ENCODE measurements around the gene GABRE.

DNA sequence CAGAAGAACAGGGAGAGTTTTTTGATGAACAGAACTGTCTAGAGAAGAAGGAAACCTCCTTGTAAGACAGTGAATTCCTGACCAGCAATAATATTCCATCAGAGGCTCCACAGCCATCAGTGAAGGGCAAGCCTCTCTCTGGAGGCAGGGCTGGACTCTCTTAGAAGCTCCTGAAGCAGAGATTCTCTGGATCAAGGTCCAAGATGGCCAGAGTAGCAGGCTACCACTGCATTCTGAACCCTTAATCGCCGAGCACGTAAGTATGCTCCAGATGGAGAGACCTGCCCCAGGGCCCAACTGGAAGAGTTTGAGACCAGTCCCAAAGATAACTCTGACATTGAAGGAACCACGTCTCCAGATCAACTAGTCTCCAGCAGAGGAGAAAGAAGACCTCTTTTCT lies 16.4 kb downstream of the GABRE start:
- TF ChIP-seq, protein P1, sequence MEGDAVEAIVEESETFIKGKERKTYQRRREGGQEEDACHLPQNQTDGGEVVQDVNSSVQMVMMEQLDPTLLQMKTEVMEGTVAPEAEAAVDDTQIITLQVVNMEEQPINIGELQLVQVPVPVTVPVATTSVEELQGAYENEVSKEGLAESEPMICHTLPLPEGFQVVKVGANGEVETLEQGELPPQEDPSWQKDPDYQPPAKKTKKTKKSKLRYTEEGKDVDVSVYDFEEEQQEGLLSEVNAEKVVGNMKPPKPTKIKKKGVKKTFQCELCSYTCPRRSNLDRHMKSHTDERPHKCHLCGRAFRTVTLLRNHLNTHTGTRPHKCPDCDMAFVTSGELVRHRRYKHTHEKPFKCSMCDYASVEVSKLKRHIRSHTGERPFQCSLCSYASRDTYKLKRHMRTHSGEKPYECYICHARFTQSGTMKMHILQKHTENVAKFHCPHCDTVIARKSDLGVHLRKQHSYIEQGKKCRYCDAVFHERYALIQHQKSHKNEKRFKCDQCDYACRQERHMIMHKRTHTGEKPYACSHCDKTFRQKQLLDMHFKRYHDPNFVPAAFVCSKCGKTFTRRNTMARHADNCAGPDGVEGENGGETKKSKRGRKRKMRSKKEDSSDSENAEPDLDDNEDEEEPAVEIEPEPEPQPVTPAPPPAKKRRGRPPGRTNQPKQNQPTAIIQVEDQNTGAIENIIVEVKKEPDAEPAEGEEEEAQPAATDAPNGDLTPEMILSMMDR (IDR thresholded peaks at IDR 0.05) = no peak
- TF ChIP-seq POLR2AphosphoS5 (IDR thresholded peaks at IDR 0.05) (no peak), POLR2A (IDR thresholded peaks at IDR 0.05) (no peak)
